ENCODE measurements around the gene NT5C2.
"Not testable (repeated sequence)": the region's sequence is repeated elsewhere in the genome, so short reads cannot be mapped to it uniquely, and the experiment has no call there.

The NT5C2 gene

GRCh38 chr10:103130180-103130579, 62.9 kb downstream of the NT5C2 start:
- not testable (repeated sequence) for H3K9me3 Mint-ChIP-seq (ENCODE audit: low read depth); H3K27me3 Mint-ChIP-seq; H3K27ac Mint-ChIP-seq; H3K4me3 Mint-ChIP-seq
- peaks cover 18% of the 10 kb centered on the region for H3K4me1 Mint-ChIP-seq (ENCODE audit: low read depth)
- peaks cover 19% of the 10 kb centered on the region for H3K36me3 Mint-ChIP-seq

GRCh38 chr10:103127241-103127640, 65.8 kb downstream of the NT5C2 start:
- peaks cover 10% of the 10 kb centered on the region for H3K36me3 Mint-ChIP-seq
- no peaks in the 10 kb centered on the region for H3K27me3 Mint-ChIP-seq
- H3K4me1 Mint-ChIP-seq (ENCODE audit: low read depth) = peaks cover 13% of the 10 kb centered on the region
- H3K9me3 Mint-ChIP-seq (ENCODE audit: low read depth) = no peaks in the 10 kb centered on the region
- H3K27ac Mint-ChIP-seq = no peak overlapping the region
- H3K4me3 Mint-ChIP-seq = no peak overlapping the region

- peaks cover 4% of the 10 kb centered on the region for H3K36me3 Mint-ChIP-seq
- no peak overlapping the region for H3K4me3 Mint-ChIP-seq
- no peaks in the 10 kb centered on the region for H3K9me3 Mint-ChIP-seq (ENCODE audit: low read depth)
- peaks cover 12% of the 10 kb centered on the region for H3K4me1 Mint-ChIP-seq (ENCODE audit: low read depth)
- H3K27me3 Mint-ChIP-seq = no peaks in the 10 kb centered on the region
- H3K27ac Mint-ChIP-seq = no peak overlapping the region
Measured at GRCh38 chr10:103125323-103126267, 67.5 kb downstream of the NT5C2 start.

GRCh38 chr10:103124420-103125096, 68.5 kb downstream of the NT5C2 start:
- H3K27me3 Mint-ChIP-seq = no peaks in the 10 kb centered on the region
- H3K36me3 Mint-ChIP-seq = peaks cover 3% of the 10 kb centered on the region
- H3K27ac Mint-ChIP-seq = no peak overlapping the region
- no peak overlapping the region for H3K4me3 Mint-ChIP-seq
- H3K4me1 Mint-ChIP-seq (ENCODE audit: low read depth) = peaks cover 12% of the 10 kb centered on the region
- no peaks in the 10 kb centered on the region for H3K9me3 Mint-ChIP-seq (ENCODE audit: low read depth)

- Mint-ChIP-seq H3K9me3 (ENCODE audit: low read depth) (no peaks in the 10 kb centered on the region), H3K36me3 (peaks cover 3% of the 10 kb centered on the region), H3K4me3 (no peak overlapping the region), H3K27me3 (no peaks in the 10 kb centered on the region), H3K4me1 (ENCODE audit: low read depth) (peaks cover 12% of the 10 kb centered on the region), H3K27ac (no peak overlapping the region)
Measured at GRCh38 chr10:103123282-103124024, 69.6 kb downstream of the NT5C2 start.

GRCh38 chr10:103120977-103121735, 71.9 kb downstream of the NT5C2 start:
- no peaks in the 10 kb centered on the region for H3K9me3 Mint-ChIP-seq (ENCODE audit: low read depth)
- peaks cover 3% of the 10 kb centered on the region for H3K36me3 Mint-ChIP-seq
- no peak overlapping the region for H3K27ac Mint-ChIP-seq
- peaks cover 12% of the 10 kb centered on the region for H3K4me1 Mint-ChIP-seq (ENCODE audit: low read depth)
- no peak overlapping the region for H3K4me3 Mint-ChIP-seq
- H3K27me3 Mint-ChIP-seq = no peaks in the 10 kb centered on the region

GRCh38 chr10:103120546-103120945, 72.5 kb downstream of the NT5C2 start:
- Mint-ChIP-seq H3K27ac (no peak overlapping the region), H3K36me3 (no peaks in the 10 kb centered on the region), H3K4me1 (ENCODE audit: low read depth) (peaks cover 7% of the 10 kb centered on the region), H3K4me3 (no peak overlapping the region), H3K9me3 (ENCODE audit: low read depth) (no peaks in the 10 kb centered on the region), H3K27me3 (no peaks in the 10 kb centered on the region)

- Mint-ChIP-seq H3K36me3 (peaks cover 2% of the 10 kb centered on the region), H3K4me3 (no peak overlapping the region), H3K9me3 (ENCODE audit: low read depth) (no peaks in the 10 kb centered on the region), H3K4me1 (ENCODE audit: low read depth) (peaks cover 6% of the 10 kb centered on the region), H3K27me3 (no peaks in the 10 kb centered on the region), H3K27ac (no peak overlapping the region)
Measured at GRCh38 chr10:103117247-103117646, 75.8 kb downstream of the NT5C2 start.

- Mint-ChIP-seq H3K36me3 (peaks cover 2% of the 10 kb centered on the region), H3K27me3 (no peaks in the 10 kb centered on the region), H3K9me3 (ENCODE audit: low read depth) (no peaks in the 10 kb centered on the region), H3K4me1 (ENCODE audit: low read depth) (peaks cover 11% of the 10 kb centered on the region), H3K4me3 (no peak overlapping the region), H3K27ac (no peak overlapping the region)
Measured at GRCh38 chr10:103114876-103115275, 78.2 kb downstream of the NT5C2 start.

GRCh38 chr10:103111918-103112877, 80.9 kb downstream of the NT5C2 start:
- peak overlapping the region; percentile 24 for H3K27ac Mint-ChIP-seq
- H3K4me3 Mint-ChIP-seq = no peak overlapping the region
- no peaks in the 10 kb centered on the region for H3K27me3 Mint-ChIP-seq
- H3K4me1 Mint-ChIP-seq (ENCODE audit: low read depth) = peaks cover 11% of the 10 kb centered on the region
- no peaks in the 10 kb centered on the region for H3K9me3 Mint-ChIP-seq (ENCODE audit: low read depth)
- H3K36me3 Mint-ChIP-seq = peaks cover 2% of the 10 kb centered on the region

- Mint-ChIP-seq H3K9me3 (ENCODE audit: low read depth) (no peaks in the 10 kb centered on the region), H3K4me1 (ENCODE audit: low read depth) (peaks cover 11% of the 10 kb centered on the region), H3K27ac (no peak overlapping the region), H3K36me3 (peaks cover 2% of the 10 kb centered on the region), H3K27me3 (no peaks in the 10 kb centered on the region), H3K4me3 (no peak overlapping the region)
Measured at GRCh38 chr10:103111031-103111917, 81.8 kb downstream of the NT5C2 start.

- no peaks in the 10 kb centered on the region for H3K27me3 Mint-ChIP-seq
- no peak overlapping the region for H3K4me3 Mint-ChIP-seq
- peaks cover 11% of the 10 kb centered on the region for H3K4me1 Mint-ChIP-seq (ENCODE audit: low read depth)
- H3K27ac Mint-ChIP-seq = no peak overlapping the region
- no peaks in the 10 kb centered on the region for H3K9me3 Mint-ChIP-seq (ENCODE audit: low read depth)
- H3K36me3 Mint-ChIP-seq = peaks cover 2% of the 10 kb centered on the region
Measured at GRCh38 chr10:103110407-103110806, 82.7 kb downstream of the NT5C2 start.

- Mint-ChIP-seq H3K36me3 (peaks cover 2% of the 10 kb centered on the region), H3K4me1 (ENCODE audit: low read depth) (peaks cover 11% of the 10 kb centered on the region), H3K27ac (no peak overlapping the region), H3K27me3 (no peaks in the 10 kb centered on the region), H3K4me3 (no peak overlapping the region), H3K9me3 (ENCODE audit: low read depth) (no peaks in the 10 kb centered on the region)
Measured at GRCh38 chr10:103109821-103110220, 83.3 kb downstream of the NT5C2 start.
